Measurements from ENCODE around the gene G2E3.

DNA sequence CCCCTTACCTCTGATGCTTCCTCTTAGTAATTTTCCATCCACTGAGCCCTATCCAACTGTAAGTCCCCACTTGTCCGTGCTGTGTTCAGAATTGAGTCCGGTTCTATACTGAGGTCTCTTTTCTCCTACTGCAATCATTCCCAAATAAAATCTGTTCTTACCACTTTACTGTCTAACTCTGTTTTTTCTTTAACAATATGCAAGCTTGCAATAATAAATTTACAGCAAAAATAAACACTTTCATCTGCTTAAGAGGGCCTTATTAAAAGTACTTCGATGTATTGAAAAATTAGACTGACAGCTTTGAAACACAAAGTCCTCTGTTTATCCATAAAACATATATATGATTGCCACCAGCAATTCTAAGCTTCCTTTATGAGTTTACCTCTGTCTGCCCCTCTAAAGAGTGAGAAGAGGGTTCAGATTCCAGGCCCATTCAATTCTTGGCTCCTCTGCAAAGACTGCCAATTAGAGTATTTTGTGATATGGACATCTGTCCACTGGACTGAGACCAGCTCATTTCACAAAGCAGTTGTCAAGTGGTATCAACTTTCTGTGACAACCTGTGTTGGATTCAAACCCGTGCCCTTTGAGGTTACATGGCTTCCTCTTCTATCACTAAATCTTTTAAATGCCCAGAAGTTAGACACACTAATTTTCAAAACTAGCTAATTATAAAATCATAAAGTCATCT, 39.9 kb upstream of the G2E3 start:
- TF ChIP-seq, protein P1, sequence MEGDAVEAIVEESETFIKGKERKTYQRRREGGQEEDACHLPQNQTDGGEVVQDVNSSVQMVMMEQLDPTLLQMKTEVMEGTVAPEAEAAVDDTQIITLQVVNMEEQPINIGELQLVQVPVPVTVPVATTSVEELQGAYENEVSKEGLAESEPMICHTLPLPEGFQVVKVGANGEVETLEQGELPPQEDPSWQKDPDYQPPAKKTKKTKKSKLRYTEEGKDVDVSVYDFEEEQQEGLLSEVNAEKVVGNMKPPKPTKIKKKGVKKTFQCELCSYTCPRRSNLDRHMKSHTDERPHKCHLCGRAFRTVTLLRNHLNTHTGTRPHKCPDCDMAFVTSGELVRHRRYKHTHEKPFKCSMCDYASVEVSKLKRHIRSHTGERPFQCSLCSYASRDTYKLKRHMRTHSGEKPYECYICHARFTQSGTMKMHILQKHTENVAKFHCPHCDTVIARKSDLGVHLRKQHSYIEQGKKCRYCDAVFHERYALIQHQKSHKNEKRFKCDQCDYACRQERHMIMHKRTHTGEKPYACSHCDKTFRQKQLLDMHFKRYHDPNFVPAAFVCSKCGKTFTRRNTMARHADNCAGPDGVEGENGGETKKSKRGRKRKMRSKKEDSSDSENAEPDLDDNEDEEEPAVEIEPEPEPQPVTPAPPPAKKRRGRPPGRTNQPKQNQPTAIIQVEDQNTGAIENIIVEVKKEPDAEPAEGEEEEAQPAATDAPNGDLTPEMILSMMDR (IDR thresholded peaks at IDR 0.05): no peak
- TF ChIP-seq EZH2phosphoT487 (IDR thresholded peaks at IDR 0.05): no peak

All from neural progenitor cell (in vitro differentiated cells).